Vagina (tissue), 2 donors: Measurements from ENCODE around the gene GOLIM4.

Source experiments
- POLR2A ChIP-seq, 2 donors: fragments of 450-650 bp; IDR thresholded peaks; one replicate each; pipeline ENCODE4 v1.6.1; 2017; ENCODE audit warnings: antibody characterized with exemption in 2 of 2, mild to moderate bottlenecking in 2 of 2, moderate library complexity in 2 of 2
- TF ChIP-seq, protein P1 (sequence below), 3 experiments: fragments of 450-650 bp in 2 of 3; fragments of 200-600 bp in 1 of 3; sonication (generic) in 1 of 3; IDR thresholded peaks; one replicate each; pipeline ENCODE4 v1.5.1; 2017 to 2019; ENCODE audit warnings: antibody characterized with exemption in 3 of 3, mild to moderate bottlenecking in 2 of 3, moderate library complexity in 2 of 3

DNA sequence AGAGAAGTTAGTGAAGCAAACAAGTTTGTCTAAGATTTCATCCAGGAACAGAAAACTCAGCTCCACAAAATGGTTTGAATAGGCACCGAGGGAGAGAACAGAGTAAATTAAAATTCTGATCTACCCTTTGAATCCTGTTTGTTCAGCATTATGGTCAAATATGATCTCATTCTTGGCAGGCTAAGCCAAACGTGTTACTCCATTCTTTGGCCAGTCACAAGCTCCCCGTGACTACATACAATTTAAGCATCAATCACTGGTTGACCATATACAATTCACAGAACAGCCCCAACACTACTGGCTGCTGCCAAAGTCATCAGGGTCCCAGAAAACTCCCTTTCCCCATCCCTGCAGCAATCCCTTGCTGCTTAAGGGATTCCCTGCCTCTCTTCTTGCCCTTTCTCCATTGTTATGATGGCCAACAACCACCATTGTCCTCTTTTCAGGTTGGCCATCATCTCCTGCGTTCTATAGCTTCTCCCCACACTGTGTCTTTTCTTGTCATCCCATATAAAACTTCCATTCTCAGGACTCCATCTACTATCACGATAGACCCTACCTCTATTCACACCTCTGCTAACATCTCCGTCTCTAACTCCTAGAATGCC lies 46.3 kb downstream of the GOLIM4 start:
- TF ChIP-seq, protein P1, sequence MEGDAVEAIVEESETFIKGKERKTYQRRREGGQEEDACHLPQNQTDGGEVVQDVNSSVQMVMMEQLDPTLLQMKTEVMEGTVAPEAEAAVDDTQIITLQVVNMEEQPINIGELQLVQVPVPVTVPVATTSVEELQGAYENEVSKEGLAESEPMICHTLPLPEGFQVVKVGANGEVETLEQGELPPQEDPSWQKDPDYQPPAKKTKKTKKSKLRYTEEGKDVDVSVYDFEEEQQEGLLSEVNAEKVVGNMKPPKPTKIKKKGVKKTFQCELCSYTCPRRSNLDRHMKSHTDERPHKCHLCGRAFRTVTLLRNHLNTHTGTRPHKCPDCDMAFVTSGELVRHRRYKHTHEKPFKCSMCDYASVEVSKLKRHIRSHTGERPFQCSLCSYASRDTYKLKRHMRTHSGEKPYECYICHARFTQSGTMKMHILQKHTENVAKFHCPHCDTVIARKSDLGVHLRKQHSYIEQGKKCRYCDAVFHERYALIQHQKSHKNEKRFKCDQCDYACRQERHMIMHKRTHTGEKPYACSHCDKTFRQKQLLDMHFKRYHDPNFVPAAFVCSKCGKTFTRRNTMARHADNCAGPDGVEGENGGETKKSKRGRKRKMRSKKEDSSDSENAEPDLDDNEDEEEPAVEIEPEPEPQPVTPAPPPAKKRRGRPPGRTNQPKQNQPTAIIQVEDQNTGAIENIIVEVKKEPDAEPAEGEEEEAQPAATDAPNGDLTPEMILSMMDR (IDR thresholded peaks at IDR 0.05), result no peak
- TF ChIP-seq POLR2A (IDR thresholded peaks at IDR 0.05), result no peak
